DMS153 treated with DMSO at 0.1 percent for 48 hours (cell line): Measurements from ENCODE around the gene FOXL2.

Experiments
- DNase-seq: peaks from one replicate; lab custom pipeline; 2025; ENCODE audit not compliant: unreplicated experiment; lab: John Stamatoyannopoulos, UW

FOXL2 gene

DNA sequence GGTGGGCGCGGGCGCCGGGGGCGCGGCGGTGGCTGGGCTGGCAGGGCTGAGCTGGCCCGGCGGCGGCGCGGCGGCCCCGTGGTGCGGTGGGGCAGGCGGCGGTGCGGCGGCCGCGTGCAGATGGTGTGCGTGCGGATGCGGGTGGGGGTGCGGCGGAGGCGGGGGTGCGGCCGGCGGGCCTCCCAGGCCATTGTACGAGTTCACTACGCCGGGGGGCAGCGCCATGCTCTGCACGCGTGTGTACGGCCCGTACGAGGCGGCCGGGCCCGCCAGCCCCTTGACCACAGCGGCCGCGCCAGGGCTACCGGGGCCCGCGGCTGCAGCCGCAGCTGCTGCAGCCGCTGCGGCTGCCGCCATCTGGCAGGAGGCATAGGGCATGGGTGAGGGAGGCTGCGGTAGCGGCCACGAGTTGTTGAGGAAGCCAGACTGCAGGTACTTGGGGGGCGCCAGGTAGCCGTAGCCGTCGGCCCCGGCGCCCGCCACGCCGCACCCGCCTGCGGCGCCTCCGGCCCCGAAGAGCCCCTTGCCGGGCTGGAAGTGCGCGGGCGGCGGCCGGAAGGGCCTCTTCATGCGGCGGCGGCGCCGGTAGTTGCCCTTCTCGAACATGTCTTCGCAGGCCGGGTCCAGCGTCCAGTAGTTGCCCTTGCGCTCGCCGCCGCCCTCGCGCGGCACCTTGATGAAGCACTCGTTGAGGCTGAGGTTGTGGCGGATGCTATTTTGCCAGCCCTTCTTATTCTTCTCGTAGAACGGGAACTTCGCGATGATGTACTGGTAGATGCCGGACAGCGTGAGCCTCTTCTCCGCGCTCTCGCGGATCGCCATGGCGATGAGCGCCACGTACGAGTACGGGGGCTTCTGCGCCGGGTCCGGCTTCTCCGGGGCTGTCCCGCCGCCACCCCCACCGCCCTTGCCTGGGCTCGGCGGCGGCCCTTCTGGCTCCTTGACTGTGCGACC, 951 bp downstream of the FOXL2 start:
- DNase-seq = peak; percentile 24

DNA sequence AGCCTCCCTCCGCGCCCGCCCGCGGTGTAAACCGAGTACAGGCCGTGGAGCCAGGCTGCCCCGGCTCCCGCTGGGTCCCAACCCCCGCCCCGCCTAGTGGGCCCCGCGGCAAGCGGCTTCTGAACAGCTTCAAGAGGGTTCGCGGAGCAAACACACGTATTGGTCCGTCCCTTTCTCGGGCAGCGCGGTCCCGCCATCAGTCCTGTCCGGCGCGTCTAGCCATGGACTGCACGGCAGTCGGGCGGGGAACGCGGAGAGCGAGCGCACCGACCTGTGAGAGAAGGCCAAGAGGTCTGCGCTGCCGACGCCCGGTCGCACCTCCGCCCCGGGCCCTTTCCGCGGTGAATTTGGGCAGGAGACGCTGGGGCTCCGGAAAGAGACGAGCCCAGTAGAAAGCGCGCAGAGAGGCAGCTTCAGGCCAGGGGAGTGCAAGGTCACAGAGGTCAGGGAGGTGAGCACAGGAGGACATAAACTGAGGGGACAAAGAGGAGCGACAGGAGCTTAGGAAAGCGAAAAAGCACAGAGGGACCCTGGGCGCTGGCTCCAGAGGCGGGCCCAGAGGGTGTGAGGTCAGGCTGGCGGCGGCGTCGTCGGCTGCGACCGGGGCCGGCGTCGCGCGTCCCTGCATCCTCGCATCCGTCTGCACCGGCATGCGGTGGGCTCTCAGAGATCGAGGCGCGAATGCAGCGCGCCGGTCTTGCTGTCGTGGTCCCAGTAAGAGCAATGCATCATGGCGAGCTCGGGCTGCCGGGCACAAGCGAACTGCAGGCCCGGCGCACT, 1.8 kb downstream of the FOXL2 start:
- no peak for DNase-seq

DNA sequence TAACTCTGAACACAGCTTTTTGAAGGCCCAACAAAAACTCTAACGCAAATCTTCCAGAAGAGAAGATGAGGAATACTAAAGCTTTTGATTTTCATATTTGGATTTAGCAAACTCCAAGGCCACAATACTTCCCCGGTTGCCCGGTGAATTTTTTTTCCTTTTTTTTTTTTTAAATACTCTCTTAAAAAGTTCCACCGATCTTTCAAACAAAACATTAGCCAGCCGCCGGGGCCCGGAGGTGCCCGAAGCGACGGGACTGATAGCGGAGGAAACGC, 2.3 kb downstream of the FOXL2 start:
- no peak for DNase-seq

DNA sequence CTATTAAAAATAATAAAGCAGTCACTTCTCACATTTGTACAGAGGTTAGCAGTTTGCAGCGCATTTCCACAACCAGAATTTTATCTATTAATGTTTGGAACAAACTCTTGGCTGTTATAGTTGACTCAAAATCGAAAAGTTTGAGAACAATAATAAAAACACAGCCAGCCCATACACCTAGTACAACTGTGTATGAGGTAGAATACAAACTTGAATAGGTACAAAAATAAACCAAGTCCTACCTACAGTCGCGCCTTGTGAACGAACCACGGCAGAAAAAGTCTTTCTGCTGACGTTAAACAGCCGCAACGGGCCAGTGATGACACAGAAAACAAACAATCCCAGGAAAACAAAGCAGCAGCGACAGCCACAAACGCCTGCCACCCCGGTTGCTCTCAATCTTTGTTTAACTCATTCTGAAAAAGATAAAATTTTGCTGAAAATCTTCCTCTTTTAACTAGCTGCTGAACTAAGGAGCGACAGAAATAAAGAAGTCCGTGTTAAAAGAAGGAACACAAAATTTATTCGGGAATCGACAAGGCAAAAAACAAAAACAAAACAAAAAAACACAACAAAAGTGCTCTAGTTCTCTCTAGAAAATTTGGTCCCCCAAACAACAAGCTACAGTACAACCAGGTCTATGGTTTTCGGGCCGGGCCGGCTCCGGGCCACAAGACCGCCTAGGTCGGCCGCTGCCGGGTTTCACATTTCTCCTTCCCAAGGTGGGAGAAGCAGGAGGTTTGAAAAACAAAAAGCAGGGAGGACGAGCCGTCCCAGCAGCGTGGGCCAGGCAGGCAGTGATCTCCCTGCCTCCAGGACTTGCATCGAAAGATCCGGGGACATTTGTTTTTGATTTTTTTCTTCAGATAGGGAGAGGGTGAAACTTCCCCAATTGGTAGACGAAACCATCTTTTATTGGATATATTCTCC, 2.9 kb downstream of the FOXL2 start:
- no peak for DNase-seq

DNA sequence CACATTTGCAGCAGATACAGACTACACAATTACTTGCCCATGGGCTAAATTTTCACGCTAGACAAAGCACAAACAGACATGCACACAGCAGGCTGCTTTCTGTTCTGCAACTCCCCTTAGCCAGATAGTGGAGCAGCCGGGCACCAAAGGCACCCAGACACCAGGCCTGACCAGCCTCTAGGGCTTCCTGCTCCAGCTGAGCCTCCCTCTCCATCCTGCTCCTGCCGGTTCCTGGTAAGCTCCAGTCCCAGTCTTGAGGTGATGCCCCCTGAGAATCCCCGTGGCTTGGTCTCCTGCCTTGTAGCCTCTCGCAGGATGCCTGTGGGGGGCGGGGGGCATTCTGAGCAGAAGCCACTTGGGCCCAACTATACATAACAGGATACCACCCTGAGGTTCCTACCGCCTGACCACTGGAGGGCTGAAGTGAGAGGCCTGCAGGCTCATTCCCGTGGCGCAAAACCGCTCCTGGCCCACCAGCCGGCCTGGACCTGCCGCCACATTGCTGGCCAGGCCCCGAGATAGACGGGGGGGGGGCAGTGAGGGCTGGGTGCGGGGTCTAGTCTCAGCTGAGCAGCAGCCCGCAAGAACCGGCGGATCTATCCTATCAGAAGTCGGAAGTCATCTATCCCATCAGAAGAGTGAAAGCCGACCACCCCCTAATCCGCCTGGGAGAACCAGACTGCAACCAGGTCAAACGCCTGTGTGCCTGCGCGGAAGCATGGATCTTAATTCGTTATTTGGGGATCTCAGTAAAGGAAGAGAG, 3.9 kb downstream of the FOXL2 start:
- no peak for DNase-seq

DNA sequence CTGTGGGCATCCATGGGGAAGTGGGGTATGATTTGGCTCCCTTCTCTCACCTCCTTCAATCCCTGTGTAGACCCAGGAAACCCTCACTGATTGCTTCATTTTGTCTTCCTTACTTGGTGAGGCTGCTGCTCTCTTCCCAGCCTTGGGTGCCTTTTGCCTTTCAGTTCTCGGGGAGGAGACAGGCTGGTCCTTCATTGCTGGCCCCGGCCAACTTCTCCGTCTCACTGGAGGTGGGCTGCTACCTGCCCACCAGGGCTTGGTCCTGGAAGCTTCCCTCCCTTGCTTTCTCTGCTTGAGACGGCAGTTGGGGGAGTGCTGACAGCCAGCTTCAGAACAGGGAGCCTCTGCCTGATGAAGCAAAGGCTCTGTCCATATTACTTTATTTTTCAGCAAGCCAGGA, 4.7 kb downstream of the FOXL2 start:
- DNase-seq = no peak

DNA sequence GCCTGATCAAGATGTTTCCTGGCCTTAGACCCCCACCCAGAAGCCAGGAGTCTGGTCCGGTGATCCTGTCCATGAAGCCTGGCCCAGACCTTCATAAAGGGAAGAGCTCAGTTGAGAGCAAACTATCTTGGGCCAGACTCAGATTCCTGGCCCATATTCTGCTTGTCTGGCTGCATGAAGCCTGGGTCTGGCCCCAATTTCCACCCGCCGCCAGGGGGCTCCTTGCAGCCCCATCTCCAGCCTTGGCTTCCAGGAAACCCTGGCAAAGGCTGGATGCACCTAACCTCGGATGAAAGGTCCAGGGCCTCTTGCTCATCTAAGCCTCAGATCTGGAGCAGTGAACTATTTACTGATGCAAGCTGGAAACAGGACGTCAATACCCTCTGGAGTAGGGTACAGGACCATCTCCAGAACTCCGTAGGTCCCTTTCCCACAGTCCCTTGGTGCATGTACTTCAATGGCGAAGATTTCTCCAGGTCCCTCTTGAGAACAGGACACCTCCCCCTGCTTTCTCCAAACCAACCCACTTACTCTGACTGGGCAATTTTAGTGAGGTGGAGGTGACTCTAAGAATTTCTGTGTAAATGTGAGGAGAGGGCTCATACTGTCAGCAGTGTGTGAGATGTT, 5.6 kb downstream of the FOXL2 start:
- no peak for DNase-seq

DNA sequence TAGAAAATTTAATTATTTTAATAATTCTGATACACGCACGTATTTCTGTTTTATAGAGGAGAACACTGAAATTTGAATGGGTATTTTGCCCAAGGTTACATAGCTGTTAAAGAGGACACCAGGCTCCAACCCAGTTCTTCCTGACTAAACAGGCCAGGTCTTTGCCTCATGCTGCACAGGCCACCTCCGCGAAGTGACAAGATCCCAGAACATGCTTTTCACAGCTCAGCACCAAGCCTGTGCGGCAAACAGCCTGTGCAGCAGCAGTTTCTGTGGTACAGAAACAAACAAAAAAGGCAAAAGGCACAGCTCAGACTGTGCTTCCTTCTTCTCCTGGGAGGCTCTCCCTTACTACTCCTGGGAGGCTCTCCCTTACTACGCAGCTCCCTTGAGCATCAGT, 6.5 kb downstream of the FOXL2 start:
- no peak for DNase-seq

DNA sequence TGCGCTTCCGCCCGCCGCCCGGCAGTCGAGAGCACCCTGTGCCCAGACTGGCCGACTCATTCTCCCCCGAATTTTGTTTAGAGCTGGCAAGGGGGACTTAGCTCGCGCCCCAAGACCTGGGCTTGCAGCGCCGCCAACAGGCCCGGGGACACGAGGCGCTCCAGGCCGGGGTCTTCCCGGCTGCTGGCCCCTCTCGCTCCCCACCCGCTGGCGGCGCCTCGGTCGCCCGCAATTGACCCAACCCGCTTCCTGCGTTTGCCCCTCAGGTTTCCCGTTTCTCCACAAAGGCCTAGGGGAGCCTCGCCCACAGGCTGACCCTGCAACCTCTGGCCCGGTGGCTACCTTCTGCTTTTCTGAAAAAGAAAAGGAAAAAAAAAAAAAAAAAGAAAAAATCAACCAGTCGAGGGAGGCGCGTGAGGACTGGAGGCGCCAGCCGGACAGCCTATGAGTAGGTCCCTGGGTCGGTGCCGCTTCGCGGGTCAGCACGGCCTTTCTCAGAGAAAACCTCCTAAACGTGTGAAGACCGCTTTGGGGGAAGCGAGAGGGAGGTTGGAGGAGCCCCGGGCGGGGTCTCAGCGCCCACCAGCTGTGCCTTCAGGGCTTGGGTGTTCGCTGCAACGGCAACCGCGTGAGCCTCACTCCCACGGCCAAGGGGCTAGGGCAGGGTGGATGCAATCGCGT, 7.2 kb downstream of the FOXL2 start:
- DNase-seq = no peak

DNA sequence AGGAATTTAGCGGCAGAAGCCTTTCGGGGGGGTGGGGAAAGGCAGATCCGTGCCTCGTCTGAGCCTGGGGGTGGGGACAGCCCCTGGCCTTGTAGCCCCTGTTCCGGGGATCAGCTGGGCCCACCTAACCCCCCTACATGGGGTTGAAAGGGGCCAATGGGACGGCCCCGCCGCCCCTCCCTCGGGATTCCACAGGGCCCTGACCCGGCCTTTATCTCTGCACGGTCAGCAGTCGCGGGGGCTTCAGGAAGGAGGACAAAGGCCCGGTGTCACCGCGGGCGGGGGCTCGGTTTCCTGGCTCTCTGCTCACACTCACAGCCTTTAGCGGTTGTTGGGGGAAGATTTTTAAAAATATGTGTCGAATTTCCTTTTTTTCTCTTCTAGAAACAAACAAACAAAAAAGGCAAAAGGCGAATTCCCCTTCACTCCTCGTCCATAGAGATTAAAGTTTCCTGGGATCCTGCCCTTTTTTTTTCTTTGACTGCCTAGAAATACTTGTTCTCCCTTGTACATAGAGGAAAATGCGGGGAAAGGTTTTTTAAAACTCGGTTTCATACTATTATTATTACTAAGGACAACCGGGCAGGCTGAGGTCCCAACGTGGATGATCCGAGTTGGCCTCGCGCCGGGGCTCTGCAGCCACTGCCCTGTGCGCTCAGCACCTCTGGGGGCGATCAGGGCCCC, 7.9 kb downstream of the FOXL2 start:
- DNase-seq = no peak

DNA sequence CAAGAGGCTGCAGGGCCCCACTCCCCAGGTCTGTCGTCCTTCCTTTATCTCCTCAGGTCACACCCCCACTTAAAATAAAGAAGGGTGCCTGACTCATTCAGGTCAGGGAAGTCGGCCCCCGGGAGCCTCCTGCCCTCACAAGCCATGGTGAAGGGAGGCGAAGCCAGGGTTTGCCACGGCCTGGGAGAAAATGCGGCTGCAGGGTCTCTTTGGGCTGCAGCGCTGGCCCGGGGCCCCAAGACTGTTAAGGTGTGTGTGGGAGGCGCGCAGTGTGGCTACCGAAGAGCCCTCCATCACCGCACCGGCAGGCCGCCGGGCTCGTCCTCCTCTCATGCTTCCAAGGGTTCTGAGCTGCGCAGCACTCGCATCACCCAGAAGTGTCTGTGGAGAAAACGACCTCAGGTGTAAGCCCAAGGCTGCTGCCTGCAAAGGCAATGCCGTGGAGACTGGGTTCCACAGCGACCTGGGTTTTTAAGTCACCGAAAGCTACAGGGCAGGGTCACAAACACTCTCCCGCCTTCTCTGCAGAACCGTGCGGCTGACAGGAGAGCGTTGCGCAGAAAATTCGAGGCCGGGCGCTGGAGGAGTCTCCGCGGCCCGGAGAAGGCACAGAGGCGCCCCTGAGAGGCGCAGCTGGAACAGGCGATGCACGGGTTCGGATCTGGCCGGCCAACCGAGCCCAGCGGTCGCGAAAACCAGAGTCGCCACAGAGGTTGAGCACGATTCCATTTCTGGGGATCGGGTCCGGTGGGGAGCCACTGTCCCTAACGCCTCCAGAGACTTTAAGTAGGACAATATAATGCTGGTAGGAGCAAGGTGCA, 8.7 kb downstream of the FOXL2 start:
- DNase-seq = no peak

DNA sequence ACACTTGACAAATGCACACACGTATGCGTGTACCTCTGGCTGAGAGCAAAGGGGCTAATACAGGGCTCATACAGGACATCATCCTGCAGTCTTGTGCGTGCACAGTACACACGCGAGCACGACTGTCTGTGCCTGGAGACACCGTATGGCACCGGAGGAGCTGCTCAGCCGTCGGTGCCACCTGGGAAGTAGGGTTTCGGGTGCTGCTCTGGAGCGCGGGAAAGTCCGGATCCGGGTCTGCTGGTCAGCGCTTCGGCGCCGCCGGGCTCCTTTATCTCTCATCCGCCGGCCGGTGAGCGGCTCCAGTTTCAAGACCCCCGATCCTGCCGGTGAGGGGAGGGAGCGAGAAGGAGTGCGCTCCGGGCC, 9.3 kb downstream of the FOXL2 start:
- DNase-seq = no peak

DNA sequence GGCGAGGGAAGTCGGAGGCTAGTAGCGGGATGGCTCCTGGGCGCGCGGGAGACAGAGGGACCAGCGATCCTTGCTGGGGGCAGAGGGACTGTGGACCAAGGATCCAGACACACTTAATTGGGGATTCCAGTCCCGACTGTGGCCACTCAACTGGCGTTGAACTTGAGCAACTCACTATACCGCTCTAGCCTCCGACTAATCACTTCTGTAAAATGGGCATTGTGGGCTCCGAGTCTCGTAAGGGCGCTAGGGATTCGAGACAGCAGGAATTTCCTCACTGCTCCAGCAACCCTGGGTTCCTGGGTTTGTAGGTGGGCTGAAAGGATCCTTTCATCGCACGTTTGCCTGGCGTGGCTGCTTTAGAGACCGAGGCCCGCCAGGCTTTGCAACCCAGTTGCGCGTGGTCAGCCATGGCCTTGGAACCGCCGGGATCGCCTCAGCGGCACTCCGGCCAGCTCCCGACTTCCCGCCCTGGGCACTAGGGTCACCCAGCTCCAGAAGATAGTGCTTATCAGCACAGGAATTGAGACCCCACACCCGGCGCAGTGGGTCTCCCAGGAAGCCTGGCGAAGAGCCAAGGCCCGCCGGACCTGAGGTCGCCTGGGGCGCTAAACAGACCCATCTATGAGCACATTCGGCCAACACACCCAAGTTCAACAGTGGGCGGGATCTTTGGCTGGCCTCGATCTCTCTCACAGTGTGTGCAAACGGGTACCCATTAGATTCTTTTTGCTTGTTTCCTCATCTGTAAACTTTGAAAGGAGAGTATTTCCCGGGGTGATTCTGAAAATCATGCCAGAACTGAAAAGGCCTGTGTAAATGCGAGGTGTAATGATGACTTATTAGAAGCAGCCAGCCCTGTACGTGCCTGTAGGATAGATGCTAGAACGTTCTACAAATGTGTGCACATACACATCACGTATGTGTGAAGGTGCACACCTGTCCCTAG, 9.9 kb downstream of the FOXL2 start:
- DNase-seq = no peak

DNA sequence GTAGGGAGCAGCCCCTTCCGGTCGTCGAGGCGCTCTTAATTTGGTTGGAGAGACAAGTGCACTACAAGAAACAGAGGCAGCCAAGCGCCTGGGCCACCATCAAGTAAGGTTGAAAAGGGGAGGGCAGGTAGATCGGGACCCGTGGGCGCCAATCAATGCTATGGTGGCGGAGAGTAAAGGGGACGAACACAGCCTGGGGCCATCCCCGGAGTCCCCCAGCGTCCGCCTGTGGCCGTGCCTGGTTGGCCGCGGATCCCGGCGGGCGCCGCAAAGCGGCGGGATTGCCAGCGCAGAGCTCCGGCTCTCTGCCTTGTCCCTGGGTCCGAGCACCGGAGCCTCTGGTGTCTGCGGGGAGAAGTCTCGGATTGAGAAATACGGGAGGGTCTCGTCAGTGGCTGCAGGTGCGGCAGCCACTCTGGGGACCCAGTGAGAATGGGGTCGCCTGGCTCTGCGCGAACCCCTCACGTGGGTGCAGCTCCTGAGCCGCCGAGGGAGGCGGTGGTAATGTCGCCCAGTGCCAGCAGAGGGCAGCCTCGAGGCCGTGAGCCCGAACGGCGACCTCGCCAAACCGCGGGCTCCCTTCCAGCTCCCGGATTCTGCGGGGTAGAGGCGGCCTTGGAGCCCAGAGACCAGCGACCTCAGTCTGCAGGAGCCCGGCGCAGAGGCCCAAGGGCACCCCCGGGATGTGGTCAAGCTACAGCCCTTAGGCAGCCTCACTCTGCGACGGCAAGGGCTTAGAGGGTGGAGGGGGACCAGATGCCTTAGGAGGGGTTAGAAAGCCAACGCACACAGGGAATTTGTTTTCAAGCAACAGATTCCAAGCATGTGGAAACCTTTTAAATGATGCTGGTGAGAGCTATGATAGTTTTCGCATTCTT, 10.8 kb downstream of the FOXL2 start:
- no peak for DNase-seq

DNA sequence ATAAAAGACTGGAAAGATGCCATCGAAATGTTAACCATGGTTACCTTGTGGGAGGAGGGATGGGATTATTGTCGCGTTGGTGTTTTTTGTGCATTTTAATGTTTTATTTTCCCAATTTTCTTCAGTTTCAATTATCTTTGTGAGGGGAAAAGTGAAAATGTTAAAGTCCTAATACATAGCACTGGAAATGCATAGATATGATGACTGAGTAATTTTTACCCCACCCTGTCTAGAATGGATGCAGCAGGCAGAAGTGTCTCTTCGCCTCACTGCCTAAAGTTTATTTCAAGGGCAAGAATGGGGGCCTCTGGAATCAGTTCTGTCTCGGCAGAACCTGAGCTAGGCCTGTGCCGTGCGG, 11.5 kb downstream of the FOXL2 start:
- no peak for DNase-seq

DNA sequence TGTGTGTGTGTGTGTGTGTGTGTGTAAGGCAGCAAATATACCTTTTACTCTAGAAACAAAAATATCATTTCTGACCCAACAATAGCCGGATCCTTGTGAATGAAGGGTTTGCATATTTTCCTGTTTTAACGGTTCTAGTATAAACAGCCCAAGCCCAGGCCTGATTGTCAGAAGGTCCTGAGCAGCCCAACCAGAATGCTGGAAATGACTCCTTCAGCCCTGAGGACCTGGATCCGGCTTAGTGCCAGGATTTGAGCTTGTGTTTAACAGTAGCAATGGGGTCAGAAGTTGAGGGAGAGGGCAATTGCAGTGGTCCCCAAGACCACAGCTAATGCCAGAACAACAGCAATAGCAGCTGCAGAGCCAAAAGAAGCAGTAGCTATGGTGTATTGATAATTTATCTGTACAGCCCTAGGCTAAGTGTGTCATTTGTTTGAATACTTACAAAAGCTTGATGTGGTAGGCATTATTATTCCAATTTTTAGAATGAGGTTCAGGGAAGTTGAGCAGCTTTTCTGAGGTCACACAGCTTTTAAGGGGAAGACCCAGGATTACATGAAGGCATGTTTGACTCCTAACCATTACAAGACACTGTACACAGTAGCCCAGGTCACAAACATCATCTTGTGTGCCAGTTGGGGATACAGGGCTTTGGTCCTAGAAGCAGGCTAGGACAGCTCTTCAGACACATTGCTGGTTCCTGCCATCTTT, 12.8 kb downstream of the FOXL2 start:
- no peak for DNase-seq
